Measurements from ENCODE around the gene HK1. TPM values are rescaled to one million over a fixed set of nuclear protein-coding genes. Genes with fewer than 3 reads are reported as not detected.

HK1 gene
- total RNA-seq, 1 donor from 2014 or later: 88.8 TPM

GRCh38 chr10:69406816-69407580 is 128.7 kb downstream of the HK1 start:
- no peak for DNase-seq (ENCODE audit: low read depth, low spot score)
- Mint-ChIP-seq H3K36me3 (ENCODE audit: low read depth) (peaks cover 4% of the 10 kb centered on the region), H3K27me3 (ENCODE audit: low read depth) (peaks cover 6% of the 10 kb centered on the region), H3K4me3 (peak overlapping the region; percentile 73), H3K27ac (ENCODE audit: unreplicated experiment) (peak overlapping the region; percentile 96), H3K9me3 (no peaks in the 10 kb centered on the region), H3K4me1 (peaks cover 33% of the 10 kb centered on the region)
- TF ChIP-seq CTCF (conservative IDR thresholded peaks at IDR 0.05): no peak

GRCh38 chr10:69407621-69408301 is 129.5 kb downstream of the HK1 start:
- peak; percentile 42 for TF ChIP-seq CTCF (conservative IDR thresholded peaks at IDR 0.05)
- no peak for DNase-seq (ENCODE audit: low read depth, low spot score)
- no peaks in the 10 kb centered on the region for H3K9me3 Mint-ChIP-seq
- no peak overlapping the region for H3K27ac Mint-ChIP-seq (ENCODE audit: unreplicated experiment)
- H3K4me3 Mint-ChIP-seq: peak overlapping the region; percentile 49
- peaks cover 33% of the 10 kb centered on the region for H3K4me1 Mint-ChIP-seq
- peaks cover 6% of the 10 kb centered on the region for H3K27me3 Mint-ChIP-seq (ENCODE audit: low read depth)
- H3K36me3 Mint-ChIP-seq (ENCODE audit: low read depth): peaks cover 4% of the 10 kb centered on the region

GRCh38 chr10:69408318-69409175 is 130.3 kb downstream of the HK1 start:
- Mint-ChIP-seq H3K9me3 (no peaks in the 10 kb centered on the region), H3K27me3 (ENCODE audit: low read depth) (peaks cover 6% of the 10 kb centered on the region), H3K27ac (ENCODE audit: unreplicated experiment) (peak overlapping the region; percentile 78), H3K36me3 (ENCODE audit: low read depth) (peaks cover 4% of the 10 kb centered on the region), H3K4me3 (peak overlapping the region; percentile 32), H3K4me1 (peaks cover 36% of the 10 kb centered on the region)
- peak; percentile 83 for TF ChIP-seq CTCF (conservative IDR thresholded peaks at IDR 0.05)
- DNase-seq (ENCODE audit: low read depth, low spot score): peak; percentile 92

GRCh38 chr10:69409176-69409495 is 130.8 kb downstream of the HK1 start:
- no peak for TF ChIP-seq CTCF (conservative IDR thresholded peaks at IDR 0.05)
- no peak overlapping the region for H3K27ac Mint-ChIP-seq (ENCODE audit: unreplicated experiment)
- H3K4me1 Mint-ChIP-seq: peaks cover 36% of the 10 kb centered on the region
- H3K4me3 Mint-ChIP-seq: peak overlapping the region; percentile 64
- no peaks in the 10 kb centered on the region for H3K9me3 Mint-ChIP-seq
- peaks cover 6% of the 10 kb centered on the region for H3K27me3 Mint-ChIP-seq (ENCODE audit: low read depth)
- no peak for DNase-seq (ENCODE audit: low read depth, low spot score)
- peaks cover 4% of the 10 kb centered on the region for H3K36me3 Mint-ChIP-seq (ENCODE audit: low read depth)

- no peak for TF ChIP-seq CTCF (conservative IDR thresholded peaks at IDR 0.05)
- Mint-ChIP-seq H3K9me3 (no peaks in the 10 kb centered on the region), H3K36me3 (ENCODE audit: low read depth) (no peaks in the 10 kb centered on the region), H3K4me3 (no peak overlapping the region), H3K27ac (ENCODE audit: unreplicated experiment) (no peak overlapping the region), H3K4me1 (peaks cover 32% of the 10 kb centered on the region), H3K27me3 (ENCODE audit: low read depth) (peaks cover 6% of the 10 kb centered on the region)
- no peak for DNase-seq (ENCODE audit: low read depth, low spot score)
These were observed 131.7 kb downstream of the HK1 start for GRCh38 chr10:69409968-69410367.

Data from neural crest cell (in vitro differentiated cells).